ENCODE data around the gene IFFO2. TPM values are rescaled to one million over a fixed set of nuclear protein-coding genes. Genes with fewer than 3 reads are reported as not detected.

Gene IFFO2
- total and polyA plus RNA-seq, 2 of the 13 experiments (the other 11 are each of a cell fraction or from before 2014, with no cell fraction given), result 7.3 to 16.7 TPM

DNA sequence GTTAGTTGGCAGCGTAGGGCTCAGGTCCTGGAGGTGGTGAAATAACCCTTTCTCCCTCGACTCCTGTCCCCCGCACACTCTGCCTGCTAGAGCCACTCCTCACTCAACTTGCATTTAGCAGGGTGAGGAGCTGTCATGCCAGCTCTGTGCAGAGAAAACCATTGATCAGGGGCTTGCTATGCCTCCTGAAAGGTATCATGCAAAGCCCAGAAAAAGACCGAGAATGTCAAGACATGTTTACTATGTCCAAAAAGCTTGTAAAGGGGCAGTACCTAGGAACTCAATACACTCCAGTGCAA lies 72.1 kb downstream of the IFFO2 start:
- Histone ChIP-seq H3K27ac (ENCODE audit: extremely low read length, insufficient read depth, low read length) (no peak overlapping the region), H3K79me2 (ENCODE audit: insufficient read depth, low read length) (no peaks in the 10 kb centered on the region), H3K4me3 (replicated peaks in 1 of 3; ENCODE audit: insufficient read depth in 1 of 3, low read depth in 2 of 3, low read length in 3 of 3) (no peak overlapping the region), H3K27me3 (ENCODE audit: control insufficient read depth in 1 of 2, insufficient read depth in 2 of 2, low read length in 2 of 2) (no peaks in the 10 kb centered on the region), H3K4me2 (ENCODE audit: low read depth, low read length) (no peak overlapping the region), H3K9me3 (ENCODE audit: low read length) (no peaks in the 10 kb centered on the region), H3K9ac (ENCODE audit: insufficient read depth, low read depth, low read length) (no peak overlapping the region), H4K20me1 (ENCODE audit: insufficient read depth, low read length) (peaks cover 29% of the 10 kb centered on the region), H3K4me1 (ENCODE audit: insufficient read depth, low read length) (no peaks in the 10 kb centered on the region), H3K36me3 (replicated peaks in 1 of 2; ENCODE audit: control insufficient read depth in 1 of 2, insufficient read depth in 2 of 2, low read length in 2 of 2) (peaks cover 57 to 93% of the 10 kb centered on the region in 2 experiments), H2AFZ (ENCODE audit: low read length) (no peak overlapping the region)
- POLR2A ChIA-PET, result interaction anchor here (0.6 to 1.3 kb wide), 3 partner anchors 10 to 18 kb away, joined by 3 to 13 read pairs (median 3); partner anchors contain the start of gene ALDH4A1
- CTCF ChIA-PET (ENCODE audit: low intra/inter-chr PET ratio, low total read pairs), result interaction anchor here (1.1 to 3.0 kb wide), 6 partner anchors 19 to 212 kb away, joined by 3 to 29 read pairs (median 6); partner anchors contain the start of gene ALDH4A1
- intact Hi-C loops (cut with micrococcal nuclease; ENCODE audit: unreplicated experiment) (loop anchor here (1.0 to 2.0 kb wide), 2 partner anchors 16 to 29 kb away; no protein-coding TSS in a partner anchor), in situ Hi-C loops (cut with HindIII; ENCODE audit: extremely low pct_ligation_motif_present, low pct_unique_long_range_greater_than_20kb) (no loop called here)
- ATAC-seq (peak; percentile 21), DNase-seq (ENCODE audit: low spot score) (no peak), FAIRE-seq (no peak)
- 80% methylated on average over 4 of the region's 4 CpGs for WGBS (ENCODE audit: low lambda C conversion rate)
- BruUV-seq (replicated peaks), result no TSS peak
- TF ChIP-seq PLRG1 (conservative IDR thresholded peaks at IDR 0.05) (no peak), KLF11 (CRISPR knock-in tag; IDR thresholded peaks at IDR 0.05) (no peak), RARA (CRISPR knock-in tag; IDR thresholded peaks at IDR 0.05) (no peak)
- TF ChIP-seq, protein P1, sequence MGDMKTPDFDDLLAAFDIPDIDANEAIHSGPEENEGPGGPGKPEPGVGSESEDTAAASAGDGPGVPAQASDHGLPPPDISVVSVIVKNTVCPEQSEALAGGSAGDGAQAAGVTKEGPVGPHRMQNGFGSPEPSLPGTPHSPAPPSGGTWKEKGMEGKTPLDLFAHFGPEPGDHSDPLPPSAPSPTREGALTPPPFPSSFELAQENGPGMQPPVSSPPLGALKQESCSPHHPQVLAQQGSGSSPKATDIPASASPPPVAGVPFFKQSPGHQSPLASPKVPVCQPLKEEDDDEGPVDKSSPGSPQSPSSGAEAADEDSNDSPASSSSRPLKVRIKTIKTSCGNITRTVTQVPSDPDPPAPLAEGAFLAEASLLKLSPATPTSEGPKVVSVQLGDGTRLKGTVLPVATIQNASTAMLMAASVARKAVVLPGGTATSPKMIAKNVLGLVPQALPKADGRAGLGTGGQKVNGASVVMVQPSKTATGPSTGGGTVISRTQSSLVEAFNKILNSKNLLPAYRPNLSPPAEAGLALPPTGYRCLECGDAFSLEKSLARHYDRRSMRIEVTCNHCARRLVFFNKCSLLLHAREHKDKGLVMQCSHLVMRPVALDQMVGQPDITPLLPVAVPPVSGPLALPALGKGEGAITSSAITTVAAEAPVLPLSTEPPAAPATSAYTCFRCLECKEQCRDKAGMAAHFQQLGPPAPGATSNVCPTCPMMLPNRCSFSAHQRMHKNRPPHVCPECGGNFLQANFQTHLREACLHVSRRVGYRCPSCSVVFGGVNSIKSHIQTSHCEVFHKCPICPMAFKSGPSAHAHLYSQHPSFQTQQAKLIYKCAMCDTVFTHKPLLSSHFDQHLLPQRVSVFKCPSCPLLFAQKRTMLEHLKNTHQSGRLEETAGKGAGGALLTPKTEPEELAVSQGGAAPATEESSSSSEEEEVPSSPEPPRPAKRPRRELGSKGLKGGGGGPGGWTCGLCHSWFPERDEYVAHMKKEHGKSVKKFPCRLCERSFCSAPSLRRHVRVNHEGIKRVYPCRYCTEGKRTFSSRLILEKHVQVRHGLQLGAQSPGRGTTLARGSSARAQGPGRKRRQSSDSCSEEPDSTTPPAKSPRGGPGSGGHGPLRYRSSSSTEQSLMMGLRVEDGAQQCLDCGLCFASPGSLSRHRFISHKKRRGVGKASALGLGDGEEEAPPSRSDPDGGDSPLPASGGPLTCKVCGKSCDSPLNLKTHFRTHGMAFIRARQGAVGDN (CRISPR knock-in tag; IDR thresholded peaks at IDR 0.05), result peak; percentile 12; the same call in 1 of the 2 replicates
- TF ChIP-seq, protein P2, sequence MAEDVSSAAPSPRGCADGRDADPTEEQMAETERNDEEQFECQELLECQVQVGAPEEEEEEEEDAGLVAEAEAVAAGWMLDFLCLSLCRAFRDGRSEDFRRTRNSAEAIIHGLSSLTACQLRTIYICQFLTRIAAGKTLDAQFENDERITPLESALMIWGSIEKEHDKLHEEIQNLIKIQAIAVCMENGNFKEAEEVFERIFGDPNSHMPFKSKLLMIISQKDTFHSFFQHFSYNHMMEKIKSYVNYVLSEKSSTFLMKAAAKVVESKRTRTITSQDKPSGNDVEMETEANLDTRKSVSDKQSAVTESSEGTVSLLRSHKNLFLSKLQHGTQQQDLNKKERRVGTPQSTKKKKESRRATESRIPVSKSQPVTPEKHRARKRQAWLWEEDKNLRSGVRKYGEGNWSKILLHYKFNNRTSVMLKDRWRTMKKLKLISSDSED (CRISPR knock-in tag; IDR thresholded peaks at IDR 0.05), result no peak
